Endothelial cell of umbilical vein (primary cell): ENCODE measurements around the gene HYI. TPM values are rescaled to one million over a fixed set of nuclear protein-coding genes. Genes with fewer than 3 reads are reported as not detected.

Source experiments
- BruUV-seq: library from RNA; stranded (reverse); fragments of 400-500 nt; replicated peaks from 2 replicates; lab custom pipeline; 2021; lab: Mats Ljungman, UMichigan
- CTCF ChIA-PET: fragments of 300-600, 350-600 bp; sonication (Branson Sonifier 250); formaldehyde crosslinking; loops from one replicate; lab custom pipeline; 2021; ENCODE audit warnings: antibody characterized with exemption, inconsistent platforms; lab: Charles Lee
- POLR2A ChIA-PET: fragments of 300-600, 350-600 bp; sonication (Branson Sonifier 250); formaldehyde crosslinking; loops from one replicate; lab custom pipeline; 2021; ENCODE audit warnings: antibody characterized with exemption, inconsistent platforms; lab: Charles Lee
- DNase-seq: peaks from one replicate; pipeline ENCODE4 v3.0.0-alpha.2; 2011; ENCODE audit warnings: low read depth, low spot score
- FAIRE-seq: peaks from 2 replicates; lab custom pipeline; 2011; peaks lifted over from hg19 to GRCh38; lab: Jason Lieb, UNC
- H2AFZ ChIP-seq: 2 replicates; pipeline ENCODE4 v1.6.0; 2012; ENCODE audit warnings: low read depth, low read length, control low read depth, inconsistent platforms
- H3K27ac ChIP-seq: 2 replicates; pipeline ENCODE4 v1.5.1; 2011; ENCODE audit warnings: low read depth, mild to moderate bottlenecking, control low read depth, low read length, moderate library complexity; ENCODE audit not compliant: insufficient read depth
- H3K27me3 ChIP-seq, 2 experiments: 2 replicates each; pipeline versions ENCODE4 v1.6.0 to v1.6.1; 2011; ENCODE audit warnings: low read length in 2 of 2, mixed read lengths in 1 of 2; ENCODE audit not compliant: control insufficient read depth in 2 of 2, insufficient read depth in 2 of 2
- H3K36me3 ChIP-seq, 2 experiments: 2 replicates in 1 of 2; 3 replicates in 1 of 2; pipeline ENCODE4 v1.5.1; 2011; ENCODE audit warnings: low read length in 2 of 2, mild to moderate bottlenecking in 1 of 2, moderate library complexity in 1 of 2; ENCODE audit not compliant: control insufficient read depth in 2 of 2, insufficient read depth in 2 of 2; ENCODE audit errors: extremely low read depth in 1 of 2
- H3K4me1 ChIP-seq: 3 replicates; pipeline ENCODE4 v1.5.1; 2011; ENCODE audit warnings: mild to moderate bottlenecking, low read length; ENCODE audit not compliant: control insufficient read depth, insufficient read depth; ENCODE audit errors: extremely low read depth
- H3K4me2 ChIP-seq: 2 replicates; pipeline ENCODE4 v1.6.1; 2011; ENCODE audit warnings: low read length, control low read depth, mixed read lengths; ENCODE audit not compliant: insufficient read depth
- H3K4me3 ChIP-seq, 3 experiments: fragments of 200-600 bp in 1 of 3; sonication (generic), shearing (Covaris generic) in 1 of 3; replicated peaks in 1 of 3; 2 replicates each; pipeline ENCODE4 v1.5.1; 2011 to 2016; ENCODE audit warnings: control low read depth in 3 of 3, low read length in 3 of 3, mild to moderate bottlenecking in 2 of 3, inconsistent platforms in 1 of 3, low read depth in 1 of 3, moderate library complexity in 1 of 3; ENCODE audit not compliant: insufficient read depth in 1 of 3
- H3K79me2 ChIP-seq: 2 replicates; pipeline ENCODE4 v1.6.0; 2012; ENCODE audit warnings: low read length, inconsistent platforms; ENCODE audit not compliant: control insufficient read depth, insufficient read depth
- H3K9ac ChIP-seq: replicated peaks from 2 replicates; pipeline ENCODE3; 2011; ENCODE audit warnings: low read length, control low read depth; ENCODE audit not compliant: insufficient read depth; ENCODE audit errors: extremely low read depth
- H3K9me1 ChIP-seq: replicated peaks from 3 replicates; pipeline ENCODE4 v1.6.0; 2011; ENCODE audit warnings: mild to moderate bottlenecking, low read length; ENCODE audit not compliant: control insufficient read depth, insufficient read depth; ENCODE audit errors: extremely low read depth
- H3K9me3 ChIP-seq: replicated peaks from 2 replicates; pipeline ENCODE4 v1.5.1; 2012; ENCODE audit warnings: low read length, inconsistent platforms; ENCODE audit not compliant: control insufficient read depth, insufficient read depth
- H4K20me1 ChIP-seq: replicated peaks from 2 replicates; pipeline ENCODE3; 2011; ENCODE audit warnings: mild to moderate bottlenecking, low read length; ENCODE audit not compliant: control insufficient read depth, insufficient read depth; ENCODE audit errors: extremely low read depth
- CTCF ChIP-seq, 2 donors: IDR thresholded peaks; 1 replicate in 1 of 2; 2 replicates in 1 of 2; pipeline ENCODE4 v1.5.1; 2011; ENCODE audit warnings: low read length in 2 of 2, mild to moderate bottlenecking in 2 of 2, moderate library complexity in 2 of 2, control low read depth in 1 of 2, inconsistent platforms in 1 of 2, low read depth in 1 of 2; ENCODE audit not compliant: insufficient read depth in 1 of 2; ENCODE audit errors: extremely low read depth in 1 of 2
- FOS ChIP-seq: IDR thresholded peaks from 2 replicates; pipeline ENCODE4 v1.6.1; 2011; ENCODE audit warnings: mild to moderate bottlenecking, low read length, moderate library complexity, borderline replicate concordance; ENCODE audit not compliant: insufficient read depth
- GATA2 ChIP-seq: IDR thresholded peaks from 2 replicates; pipeline ENCODE4 v1.7.0; 2011; ENCODE audit warnings: low read depth, mild to moderate bottlenecking, moderate library complexity, mixed read lengths, low read length; ENCODE audit not compliant: insufficient read length, insufficient read depth
- POLR2A ChIP-seq: IDR thresholded peaks from 2 replicates; pipeline ENCODE4 v1.6.1; 2012; ENCODE audit warnings: low read depth, mild to moderate bottlenecking, control low read depth, low read length
- POLR2AphosphoS5 ChIP-seq: IDR thresholded peaks from 2 replicates; pipeline ENCODE4 v1.6.1; 2012; ENCODE audit warnings: low read depth, mild to moderate bottlenecking, control low read depth, low read length, moderate library complexity; ENCODE audit not compliant: insufficient read depth
- dilution Hi-C: fragments of 300-500 bp; cut with MboI; formaldehyde crosslinking; loops from one replicate; pipeline ENCODE4 v1.15.0; 2019; ENCODE audit warnings: low sequenced_read_pairs; ENCODE audit not compliant: extremely low pct_ligation_motif_present
- intact Hi-C: fragments of 100-400 bp; cut with micrococcal nuclease; formaldehyde crosslinking; loops from one replicate; pipeline ENCODE4 v1.10.0; 2022
- polyA plus RNA-seq, 4 experiments: library from polyadenylated mRNA; depleted of rRNA in 3 of 4; stranded (reverse) in 3 of 4; unstranded in 1 of 4; fragments of >200 nt; gene quantifications; 2 replicates each; pipeline versions ENCODE4 v1.2.1 to v1.2.3, GENCODE V29; 2011 to 2012; ENCODE audit warnings: missing spikeins in 1 of 4
- total RNA-seq: library from RNA; stranded (reverse); gene quantifications from 2 replicates; pipeline ENCODE4 v1.2.3, GENCODE V29; 2021

HYI gene
- total and polyA plus RNA-seq, 2 donors (not counting 3 experiments of a cell fraction or from before 2014, with no cell fraction given), result 324 to 342 TPM

- Histone ChIP-seq H4K20me1 (no peaks in the 10 kb centered on the region), H3K4me1 (peaks cover 43% of the 10 kb centered on the region), H3K4me3 (no peak overlapping the region), H3K36me3 (peaks cover 18 to 54% of the 10 kb centered on the region in 2 experiments), H3K9ac (no peak overlapping the region), H3K27ac (no peak overlapping the region), H3K9me3 (no peaks in the 10 kb centered on the region), H3K4me2 (peak overlapping the region; percentile 21), H3K27me3 (no peaks in the 10 kb centered on the region), H2AFZ (no peak overlapping the region), H3K9me1 (no peaks in the 10 kb centered on the region), H3K79me2 (peaks cover 26% of the 10 kb centered on the region)
- dilution Hi-C loops (no loop called here), intact Hi-C loops (no loop called here)
- peak; percentile 8 for FAIRE-seq
- POLR2A ChIA-PET, result no interaction called here
- no TSS peak for BruUV-seq
- CTCF ChIA-PET, result interaction anchor here (1.2 kb wide), 1 partner anchor 16 kb away, joined by 3 read pairs; no protein-coding TSS in a partner anchor
- peak; percentile 19 for TF ChIP-seq POLR2AphosphoS5
- no peak for TF ChIP-seq FOS
- no peak for DNase-seq
Measured at GRCh38 chr1:43450251-43450941, 3.3 kb downstream of the HYI start.

GRCh38 chr1:43449708-43450069 is 4.0 kb downstream of the HYI start:
- Histone ChIP-seq H3K27me3 (no peaks in the 10 kb centered on the region), H3K9me1 (no peaks in the 10 kb centered on the region), H3K4me2 (no peak overlapping the region), H4K20me1 (no peaks in the 10 kb centered on the region), H3K27ac (no peak overlapping the region), H3K9ac (no peak overlapping the region), H3K4me3 (no peak overlapping the region), H3K79me2 (peaks cover 26% of the 10 kb centered on the region), H3K4me1 (peaks cover 40% of the 10 kb centered on the region), H3K36me3 (peaks cover 18 to 54% of the 10 kb centered on the region in 2 experiments), H2AFZ (no peak overlapping the region), H3K9me3 (no peaks in the 10 kb centered on the region)
- DNase-seq (no peak), FAIRE-seq (no peak)
- intact Hi-C loops (no loop called here), dilution Hi-C loops (no loop called here)
- CTCF ChIA-PET, result no interaction called here
- no TSS peak for BruUV-seq
- TF ChIP-seq FOS (no peak), GATA2 (no peak), CTCF (IDR thresholded peaks at IDR 0.05; ENCODE audit: extremely low read depth in 1 of 2, insufficient read depth in 1 of 2, low read depth in 1 of 2, low read length in 2 of 2) (no peak), POLR2A (peak; percentile 25)
- POLR2A ChIA-PET, result no interaction called here
